Calu3 (cell line): ENCODE data around the gene NCBP2L. TPM values are rescaled to one million over a fixed set of nuclear protein-coding genes. Genes with fewer than 3 reads are reported as not detected.

ENCODE experiments used
- BruUV-seq: library from RNA; stranded (reverse); fragments of 400-500 nt; replicated peaks from 2 replicates; lab custom pipeline; 2021; lab: Mats Ljungman, UMichigan
- CTCF ChIA-PET: fragments of 300-600 bp; sonication (Branson Sonifier 250); formaldehyde crosslinking; loops from one replicate; lab custom pipeline; 2022; ENCODE audit warnings: antibody characterized with exemption; lab: Charles Lee
- DNase-seq: peaks from one replicate; pipeline ENCODE4 v3.0.0; 2022
- H3K27ac Mint-ChIP-seq: one replicate; pipeline ENCODE4 v1.8.0; 2022; ENCODE audit warnings: mixed read lengths; ENCODE audit not compliant: unreplicated experiment
- H3K27me3 Mint-ChIP-seq: one replicate; pipeline ENCODE4 v1.8.0; 2022; ENCODE audit warnings: mixed read lengths; ENCODE audit not compliant: unreplicated experiment
- H3K36me3 Mint-ChIP-seq: one replicate; pipeline ENCODE4 v1.8.0; 2022; ENCODE audit warnings: mild to moderate bottlenecking, moderate library complexity, mixed read lengths; ENCODE audit not compliant: insufficient read depth, unreplicated experiment
- H3K4me1 Mint-ChIP-seq: one replicate; pipeline ENCODE4 v1.8.0; 2022; ENCODE audit warnings: mild to moderate bottlenecking, low read depth, mixed read lengths; ENCODE audit not compliant: unreplicated experiment
- H3K4me3 Mint-ChIP-seq: one replicate; pipeline ENCODE4 v1.8.0; 2022; ENCODE audit warnings: mild to moderate bottlenecking, low read depth, moderate library complexity, mixed read lengths; ENCODE audit not compliant: unreplicated experiment
- H3K9me3 Mint-ChIP-seq: one replicate; pipeline ENCODE4 v1.8.0; 2022; ENCODE audit warnings: low read depth, mixed read lengths; ENCODE audit not compliant: unreplicated experiment
- intact Hi-C: fragments of 100-400 bp; cut with micrococcal nuclease; formaldehyde crosslinking; loops from one replicate; pipeline ENCODE4 v1.10.0; 2022; ENCODE audit not compliant: unreplicated experiment
- total RNA-seq: library from RNA; stranded (reverse); gene quantifications from 2 replicates; pipeline ENCODE4 v1.2.3, GENCODE V29; 2022
- TF ChIP-seq, protein P1 (sequence below): fragments of 200-600 bp; IDR thresholded peaks from one replicate; pipeline ENCODE4 v1.8.0; 2022; ENCODE audit warnings: antibody characterized with exemption; ENCODE audit not compliant: unreplicated experiment

The NCBP2L gene
- total RNA-seq, 1 experiment from 2014 or later, result not detected

DNA sequence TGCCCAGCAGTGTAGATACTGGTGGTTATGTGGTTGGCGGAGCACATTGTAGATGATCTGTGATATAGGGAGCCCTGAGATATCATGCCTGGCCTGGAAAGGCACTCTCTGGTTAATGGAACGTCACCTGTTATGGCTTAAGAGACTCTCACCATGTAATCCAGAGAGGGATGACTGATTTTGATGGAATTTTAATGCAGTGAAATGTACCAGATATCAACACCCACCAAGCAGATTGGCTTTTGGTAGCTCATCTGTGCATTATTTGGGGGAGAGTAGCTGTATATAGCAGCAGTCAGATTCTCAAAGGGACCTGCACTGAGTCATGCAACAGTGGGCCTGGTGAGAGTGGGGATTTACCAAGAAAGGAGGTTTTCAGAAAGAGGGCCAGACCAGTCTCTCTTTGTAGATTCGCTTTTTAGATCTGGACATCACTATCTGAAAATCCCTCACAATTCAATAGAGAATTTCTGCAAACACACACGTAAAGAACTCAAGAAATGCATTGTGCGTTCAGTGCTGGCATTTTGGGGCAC lies 19.2 kb upstream of the NCBP2L start:
- Mint-ChIP-seq H3K36me3 (no peaks in the 10 kb centered on the region), H3K4me1 (peaks cover 3% of the 10 kb centered on the region), H3K27me3 (no peaks in the 10 kb centered on the region), H3K9me3 (no peaks in the 10 kb centered on the region), H3K4me3 (no peak overlapping the region), H3K27ac (no peak overlapping the region)
- intact Hi-C loops, result no loop called here
- no TSS peak for BruUV-seq
- CTCF ChIA-PET, result interaction anchor here (0.6 kb wide), 1 partner anchor 323 kb away, joined by 5 read pairs; no protein-coding TSS in a partner anchor
- TF ChIP-seq, protein P1, sequence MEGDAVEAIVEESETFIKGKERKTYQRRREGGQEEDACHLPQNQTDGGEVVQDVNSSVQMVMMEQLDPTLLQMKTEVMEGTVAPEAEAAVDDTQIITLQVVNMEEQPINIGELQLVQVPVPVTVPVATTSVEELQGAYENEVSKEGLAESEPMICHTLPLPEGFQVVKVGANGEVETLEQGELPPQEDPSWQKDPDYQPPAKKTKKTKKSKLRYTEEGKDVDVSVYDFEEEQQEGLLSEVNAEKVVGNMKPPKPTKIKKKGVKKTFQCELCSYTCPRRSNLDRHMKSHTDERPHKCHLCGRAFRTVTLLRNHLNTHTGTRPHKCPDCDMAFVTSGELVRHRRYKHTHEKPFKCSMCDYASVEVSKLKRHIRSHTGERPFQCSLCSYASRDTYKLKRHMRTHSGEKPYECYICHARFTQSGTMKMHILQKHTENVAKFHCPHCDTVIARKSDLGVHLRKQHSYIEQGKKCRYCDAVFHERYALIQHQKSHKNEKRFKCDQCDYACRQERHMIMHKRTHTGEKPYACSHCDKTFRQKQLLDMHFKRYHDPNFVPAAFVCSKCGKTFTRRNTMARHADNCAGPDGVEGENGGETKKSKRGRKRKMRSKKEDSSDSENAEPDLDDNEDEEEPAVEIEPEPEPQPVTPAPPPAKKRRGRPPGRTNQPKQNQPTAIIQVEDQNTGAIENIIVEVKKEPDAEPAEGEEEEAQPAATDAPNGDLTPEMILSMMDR, result no peak
- DNase-seq, result no peak

DNA sequence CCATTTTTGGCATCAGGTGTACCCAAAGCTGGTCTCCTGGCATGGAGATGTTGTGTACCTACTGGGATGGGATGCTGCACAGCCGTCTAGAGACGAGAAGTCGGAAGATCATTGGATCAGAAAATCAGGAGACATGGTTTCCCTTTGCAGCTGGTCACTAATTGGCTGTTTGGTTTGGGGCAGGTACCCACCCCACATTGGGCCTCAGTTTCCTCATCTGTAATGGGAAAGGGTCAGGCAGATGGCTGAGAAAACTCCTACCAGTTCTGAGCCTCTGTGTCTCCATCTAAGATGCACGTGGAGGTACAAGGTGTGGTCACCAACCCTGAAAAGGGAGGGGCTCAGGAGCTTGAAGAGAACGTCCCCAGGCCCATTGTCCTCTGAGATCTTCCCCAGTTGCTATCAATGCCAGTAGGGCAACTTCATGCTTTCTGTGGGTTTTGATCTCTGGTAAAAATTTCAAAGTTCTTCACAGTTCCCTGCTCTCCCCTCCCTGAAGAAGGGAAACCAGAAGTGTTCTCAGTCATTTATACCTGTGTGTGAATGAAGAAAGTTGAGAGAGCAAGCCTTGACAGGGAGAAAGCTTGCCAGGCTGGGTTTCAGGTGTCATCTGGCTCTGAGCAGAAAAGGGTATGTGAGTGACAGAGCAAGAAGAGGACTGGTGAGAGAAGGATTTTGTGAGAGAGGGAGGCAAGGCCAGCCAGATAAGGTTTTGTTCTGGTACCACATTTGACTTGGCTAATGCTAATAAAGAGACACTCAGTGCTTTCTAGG lies 17.0 kb upstream of the NCBP2L start:
- H3K4me1 Mint-ChIP-seq, result peaks cover 12% of the 10 kb centered on the region
- no peaks in the 10 kb centered on the region for H3K27me3 Mint-ChIP-seq
- BruUV-seq, result no TSS peak
- TF ChIP-seq, protein P1, result no peak
- no peak overlapping the region for H3K27ac Mint-ChIP-seq
- CTCF ChIA-PET, result no interaction called here
- DNase-seq, result no peak
- H3K9me3 Mint-ChIP-seq, result no peaks in the 10 kb centered on the region
- H3K4me3 Mint-ChIP-seq, result no peak overlapping the region
- no peaks in the 10 kb centered on the region for H3K36me3 Mint-ChIP-seq
- intact Hi-C loops, result no loop called here

DNA sequence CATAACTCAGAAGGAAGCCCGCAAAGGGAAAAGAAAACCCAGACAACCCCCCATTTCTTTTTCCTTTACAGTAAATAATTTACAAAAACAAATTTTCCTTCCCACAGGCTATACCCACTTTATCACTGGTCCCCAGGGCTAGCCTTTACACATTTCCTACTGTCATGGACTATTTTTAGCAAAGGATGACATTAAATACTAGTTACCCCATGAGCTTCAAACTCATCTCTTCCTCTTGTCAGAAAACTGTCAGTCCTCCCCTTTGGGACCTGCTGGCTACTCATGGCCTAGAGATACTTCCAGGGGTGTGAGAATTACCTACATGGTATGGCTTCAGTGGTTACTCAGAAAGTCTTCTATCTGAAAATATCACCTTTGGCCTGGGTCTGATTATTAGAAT lies 13.9 kb upstream of the NCBP2L start:
- Mint-ChIP-seq H3K27me3 (no peaks in the 10 kb centered on the region), H3K9me3 (no peaks in the 10 kb centered on the region), H3K27ac (peak overlapping the region; percentile 13), H3K4me3 (no peak overlapping the region), H3K36me3 (no peaks in the 10 kb centered on the region), H3K4me1 (peaks cover 12% of the 10 kb centered on the region)
- BruUV-seq, result no TSS peak
- intact Hi-C loops, result no loop called here
- no peak for DNase-seq
- TF ChIP-seq, protein P1, result no peak
- CTCF ChIA-PET, result interaction anchor here (1.2 kb wide), 1 partner anchor 11 kb away, joined by 5 read pairs; no protein-coding TSS in a partner anchor

DNA sequence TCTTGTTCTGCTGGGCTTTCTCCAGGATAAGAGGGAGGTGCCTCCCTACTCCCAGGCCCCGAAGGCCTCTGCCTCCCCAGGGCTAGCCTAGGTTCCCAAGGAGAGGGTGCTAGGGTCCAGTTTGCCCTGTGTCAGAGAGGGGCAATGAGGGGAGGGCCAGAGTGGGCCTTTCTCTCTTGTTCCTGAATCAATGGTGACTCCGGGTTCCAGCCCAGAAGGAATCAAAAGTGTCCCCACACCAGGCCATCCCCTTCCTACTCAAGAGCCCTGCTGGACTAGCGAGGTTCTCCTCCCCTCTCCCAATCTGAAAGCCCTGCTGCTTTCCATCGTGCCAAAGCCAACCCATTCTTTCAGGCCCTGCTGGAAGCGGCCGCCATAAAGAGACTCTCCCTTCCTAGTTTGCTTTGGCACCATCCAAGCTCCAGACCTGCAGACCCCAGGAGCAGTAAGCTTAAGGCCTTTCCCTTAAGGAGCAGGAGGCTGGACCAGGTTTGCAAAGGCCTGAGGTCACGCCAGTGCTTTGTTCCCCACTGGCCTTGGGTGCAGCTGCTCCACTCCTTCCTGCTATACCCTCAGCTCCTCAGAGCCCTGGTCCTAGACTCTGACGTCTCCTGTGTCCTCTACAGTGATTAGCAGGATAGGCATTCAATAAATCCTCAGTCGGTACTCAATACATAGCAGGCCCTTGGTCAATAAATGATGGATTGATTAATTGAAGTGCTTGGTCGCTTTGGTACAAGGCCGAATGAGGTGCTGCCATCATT lies 12.5 kb upstream of the NCBP2L start:
- TF ChIP-seq, protein P1, result no peak

More for the DNA sequence above, 12.5 kb upstream of the NCBP2L start:
- no peak overlapping the region for H3K4me3 Mint-ChIP-seq
- H3K4me1 Mint-ChIP-seq, result peaks cover 12% of the 10 kb centered on the region
- CTCF ChIA-PET, result no interaction called here
- no peaks in the 10 kb centered on the region for H3K27me3 Mint-ChIP-seq
- H3K36me3 Mint-ChIP-seq, result no peaks in the 10 kb centered on the region
- H3K27ac Mint-ChIP-seq, result no peak overlapping the region
- intact Hi-C loops, result no loop called here
- H3K9me3 Mint-ChIP-seq, result no peaks in the 10 kb centered on the region
- no TSS peak for BruUV-seq
- no peak for DNase-seq
